Measurements from ENCODE around the gene TENM4.

DNA sequence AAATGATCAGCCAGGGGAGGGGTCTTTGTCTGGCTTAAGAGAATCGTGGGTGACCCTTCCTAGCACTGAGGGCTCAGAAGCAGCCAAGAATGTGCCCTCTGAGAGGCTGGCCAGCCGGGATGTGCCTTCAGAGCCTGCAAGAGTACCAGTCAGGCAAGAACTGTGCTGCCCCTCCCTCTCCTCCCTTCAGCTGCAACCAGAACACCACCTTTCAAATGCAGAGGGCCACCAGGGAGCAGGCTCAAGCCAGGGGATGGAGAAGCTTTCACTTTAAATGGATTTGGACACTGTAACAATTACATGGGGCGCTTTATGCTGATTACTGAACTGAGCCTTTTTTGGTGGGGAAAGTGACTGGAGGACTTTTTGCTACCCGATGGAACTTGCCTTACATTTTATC, 44.9 kb upstream of the TENM4 start:
- TF ChIP-seq ARHGAP35 (CRISPR knock-in tag; IDR thresholded peaks at IDR 0.05; ENCODE audit: borderline replicate concordance) (no peak), SUZ12 (IDR thresholded peaks at IDR 0.05; ENCODE audit: low read depth, low read length) (no peak), TARDBP (CRISPR knock-in tag; IDR thresholded peaks at IDR 0.05) (no peak), FOXM1 (CRISPR knock-in tag; IDR thresholded peaks at IDR 0.05) (no peak), POLR2A (IDR thresholded peaks at IDR 0.05; ENCODE audit: insufficient read depth in 1 of 2, low read depth in 2 of 2, low read length in 2 of 2) (no peak), HOXA7 (CRISPR knock-in tag; IDR thresholded peaks at IDR 0.05) (no peak), RFXANK (CRISPR knock-in tag; IDR thresholded peaks at IDR 0.05) (no peak), PREB (CRISPR knock-in tag; IDR thresholded peaks at IDR 0.05) (no peak)
- TF ChIP-seq, protein P1, sequence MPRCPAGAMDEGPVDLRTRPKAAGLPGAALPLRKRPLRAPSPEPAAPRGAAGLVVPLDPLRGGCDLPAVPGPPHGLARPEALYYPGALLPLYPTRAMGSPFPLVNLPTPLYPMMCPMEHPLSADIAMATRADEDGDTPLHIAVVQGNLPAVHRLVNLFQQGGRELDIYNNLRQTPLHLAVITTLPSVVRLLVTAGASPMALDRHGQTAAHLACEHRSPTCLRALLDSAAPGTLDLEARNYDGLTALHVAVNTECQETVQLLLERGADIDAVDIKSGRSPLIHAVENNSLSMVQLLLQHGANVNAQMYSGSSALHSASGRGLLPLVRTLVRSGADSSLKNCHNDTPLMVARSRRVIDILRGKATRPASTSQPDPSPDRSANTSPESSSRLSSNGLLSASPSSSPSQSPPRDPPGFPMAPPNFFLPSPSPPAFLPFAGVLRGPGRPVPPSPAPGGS (CRISPR knock-in tag; IDR thresholded peaks at IDR 0.05) = no peak
- TF ChIP-seq, protein P2, sequence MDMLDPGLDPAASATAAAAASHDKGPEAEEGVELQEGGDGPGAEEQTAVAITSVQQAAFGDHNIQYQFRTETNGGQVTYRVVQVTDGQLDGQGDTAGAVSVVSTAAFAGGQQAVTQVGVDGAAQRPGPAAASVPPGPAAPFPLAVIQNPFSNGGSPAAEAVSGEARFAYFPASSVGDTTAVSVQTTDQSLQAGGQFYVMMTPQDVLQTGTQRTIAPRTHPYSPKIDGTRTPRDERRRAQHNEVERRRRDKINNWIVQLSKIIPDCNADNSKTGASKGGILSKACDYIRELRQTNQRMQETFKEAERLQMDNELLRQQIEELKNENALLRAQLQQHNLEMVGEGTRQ (IDR thresholded peaks at IDR 0.05; ENCODE audit: low read depth, low read length) = no peak
- TF ChIP-seq, protein P2 (CRISPR knock-in tag; IDR thresholded peaks at IDR 0.05; ENCODE audit: borderline replicate concordance) = no peak

All from HepG2 (cell line).